Measurements from ENCODE around the gene REG4. TPM values are rescaled to one million over a fixed set of nuclear protein-coding genes. Genes with fewer than 3 reads are reported as not detected.

The REG4 gene
- total RNA-seq, 1 experiment from 2014 or later: not detected

Other genes starting within 250 kb of the REG4 start
- 5.3 and 6.2 TPM in 2 replicates for gene ZNF697, start 163.2 kb downstream of the REG4 start, total RNA-seq (2014; rRNA removed; shearing (Covaris generic))
- gene PHGDH, start 99.5 kb downstream of the REG4 start, total RNA-seq (2014; rRNA removed; shearing (Covaris generic)): 338 and 346 TPM in 2 replicates
- 0.87 and 3.8 TPM in 2 replicates for gene HMGCS2, start 42.6 kb downstream of the REG4 start, total RNA-seq (2014; rRNA removed; shearing (Covaris generic))
- gene ADAM30, start 85.1 kb upstream of the REG4 start, total RNA-seq (2014; rRNA removed; shearing (Covaris generic)): not detected in 2 replicates